IMR-90 (cell line): ENCODE data around the gene DAPK1. TPM values are rescaled to one million over a fixed set of nuclear protein-coding genes. Genes with fewer than 3 reads are reported as not detected.

Experiments
- ATAC-seq: fragments of 200-7000 bp; cut with Tn5 transposase; 2 replicates; pipeline ENCODE4 v1.9.1; 2020; ENCODE audit warnings: low read depth, mild to moderate bottlenecking, moderate library complexity
- BruUV-seq: library from RNA; stranded (reverse); fragments of 400-500 nt; replicated peaks from 2 replicates; lab custom pipeline; 2021; lab: Mats Ljungman, UMichigan
- CTCF ChIA-PET: fragments of 300-600 bp; formaldehyde crosslinking; extraction: SDS; loops from one replicate; lab custom pipeline; 2021; ENCODE audit warnings: antibody characterized with exemption; lab: Yijun Ruan, JAX
- POLR2A ChIA-PET: fragments of 300-600 bp; sonication (Branson Sonifier 250); formaldehyde crosslinking; loops from one replicate; lab custom pipeline; 2022; ENCODE audit warnings: antibody characterized with exemption; ENCODE audit not compliant: unreplicated experiment; lab: Charles Lee
- DNase-seq: peaks from one replicate; pipeline ENCODE4 v3.0.0; 2013
- H2AFZ ChIP-seq: replicated peaks from 2 replicates; pipeline ENCODE3; 2013; ENCODE audit warnings: low read length, mild to moderate bottlenecking; ENCODE audit not compliant: poor library complexity
- H2AK5ac ChIP-seq: 2 replicates; pipeline ENCODE4 v1.6.1; 2013; ENCODE audit warnings: low read depth, low read length, inconsistent platforms
- H2AK9ac ChIP-seq: replicated peaks from 2 replicates; pipeline ENCODE3; 2013; ENCODE audit warnings: mild to moderate bottlenecking, low read depth, low read length, moderate library complexity; ENCODE audit not compliant: poor library complexity
- H2BK120ac ChIP-seq: 2 replicates; pipeline ENCODE4 v1.6.1; 2013; ENCODE audit warnings: low read depth, low read length, inconsistent platforms
- H2BK15ac ChIP-seq: 3 replicates; pipeline ENCODE4 v1.6.1; 2013; ENCODE audit warnings: low read depth, low read length, inconsistent platforms
- H2BK20ac ChIP-seq: 2 replicates; pipeline ENCODE4 v1.6.1; 2013; ENCODE audit warnings: low read depth, mild to moderate bottlenecking, inconsistent platforms, low read length, moderate library complexity
- H2BK5ac ChIP-seq: 2 replicates; pipeline ENCODE4 v1.6.1; 2013; ENCODE audit warnings: mild to moderate bottlenecking, low read depth, low read length, inconsistent platforms; ENCODE audit not compliant: poor library complexity, severe bottlenecking
- H3K14ac ChIP-seq: replicated peaks from 2 replicates; pipeline ENCODE4 v1.6.1; 2013; ENCODE audit warnings: low read depth, low read length, inconsistent platforms
- H3K18ac ChIP-seq: 2 replicates; pipeline ENCODE4 v1.6.1; 2013; ENCODE audit warnings: low read depth, low read length, control low read depth
- H3K23ac ChIP-seq: 2 replicates; pipeline ENCODE4 v1.6.1; 2013; ENCODE audit warnings: low read depth, low read length, inconsistent platforms
- H3K27ac ChIP-seq: 2 replicates; pipeline ENCODE4 v1.5.1; 2013; ENCODE audit warnings: mild to moderate bottlenecking, control low read depth, low read length; ENCODE audit not compliant: insufficient read depth
- H3K27me3 ChIP-seq: 2 replicates; pipeline ENCODE4 v1.6.1; 2013; ENCODE audit warnings: low read length; ENCODE audit not compliant: control insufficient read depth, insufficient read depth
- H3K36me3 ChIP-seq: 2 replicates; pipeline ENCODE4 v1.6.1; 2013; ENCODE audit warnings: low read length, mixed read lengths; ENCODE audit not compliant: control insufficient read depth, insufficient read depth
- H3K4ac ChIP-seq: 2 replicates; pipeline ENCODE4 v1.6.1; 2013; ENCODE audit warnings: low read depth, low read length, inconsistent platforms
- H3K4me1 ChIP-seq: 2 replicates; pipeline ENCODE4 v1.6.1; 2013; ENCODE audit warnings: low read length, mixed read lengths; ENCODE audit not compliant: control insufficient read depth, insufficient read depth
- H3K4me2 ChIP-seq: 2 replicates; pipeline ENCODE4 v1.6.1; 2013; ENCODE audit warnings: low read depth, mild to moderate bottlenecking, control low read depth, low read length, moderate library complexity
- H3K4me3 ChIP-seq: 2 replicates; pipeline ENCODE4 v1.5.1; 2013; ENCODE audit warnings: low read depth, mild to moderate bottlenecking, control low read depth, low read length, moderate library complexity; ENCODE audit not compliant: insufficient read depth
- H3K56ac ChIP-seq: 2 replicates; pipeline ENCODE4 v1.6.1; 2013; ENCODE audit warnings: low read length, inconsistent platforms; ENCODE audit not compliant: insufficient read depth; ENCODE audit errors: extremely low read depth
- H3K79me1 ChIP-seq, 2 experiments: 2 replicates each; pipeline ENCODE4 v1.6.1; 2013; ENCODE audit warnings: low read length in 2 of 2, inconsistent platforms in 1 of 2, low read depth in 1 of 2
- H3K9ac ChIP-seq: 2 replicates; pipeline ENCODE4 v1.6.1; 2013; ENCODE audit warnings: low read depth, low read length, control low read depth
- H3K9me1 ChIP-seq: 2 replicates; pipeline ENCODE4 v1.6.1; 2013; ENCODE audit warnings: low read length, inconsistent platforms; ENCODE audit not compliant: insufficient read depth
- H3K9me3 ChIP-seq: 2 replicates; pipeline ENCODE4 v1.6.1; 2013; ENCODE audit warnings: low read length; ENCODE audit not compliant: control insufficient read depth, insufficient read depth
- H4K20me1 ChIP-seq: 2 replicates; pipeline ENCODE4 v1.6.1; 2013; ENCODE audit warnings: low read length, inconsistent platforms; ENCODE audit not compliant: insufficient read depth
- H4K5ac ChIP-seq: 2 replicates; pipeline ENCODE4 v1.6.1; 2013; ENCODE audit warnings: mild to moderate bottlenecking, low read depth, low read length, control low read depth
- H4K8ac ChIP-seq, 2 experiments: 2 replicates each; pipeline ENCODE4 v1.6.1; 2013; ENCODE audit warnings: low read depth in 2 of 2, low read length in 2 of 2, control low read depth in 1 of 2, inconsistent platforms in 1 of 2
- H4K91ac ChIP-seq: 2 replicates; pipeline ENCODE4 v1.6.1; 2013; ENCODE audit warnings: low read depth, low read length, inconsistent platforms; ENCODE audit not compliant: insufficient read depth
- RCOR1 ChIP-seq: IDR thresholded peaks from 2 replicates; pipeline ENCODE4 v1.6.1; 2012; ENCODE audit warnings: mild to moderate bottlenecking, low read length, improper control_type of control experiment; ENCODE audit not compliant: insufficient replicate concordance
- WGBS, 2 experiments: methylation state at CpG; one replicate each; pipeline versions ENCODE4 v1.1.5 to v1.1.7; 2013; ENCODE audit warnings: missing lambda C conversion rate in 2 of 2; ENCODE audit not compliant: insufficient read length in 1 of 2; ENCODE audit errors: extremely low coverage in 2 of 2; 5-methylcytosine and 5-hydroxymethylcytosine counted together
- dilution Hi-C: fragments of 300-500 bp; cut with HindIII; formaldehyde crosslinking; loops from one replicate; pipeline ENCODE4 v1.14.3; 2018; ENCODE audit warnings: low sequenced_read_pairs; ENCODE audit not compliant: unreplicated experiment
- in situ Hi-C: fragments of 300-500 bp; cut with MboI; formaldehyde crosslinking; loops from 3 replicates; pipeline ENCODE4 v1.14.3; 2019; ENCODE audit warnings: low sequenced_read_pairs, inconsistent platforms, mixed read lengths
- intact Hi-C: fragments of 100-400 bp; cut with micrococcal nuclease; formaldehyde crosslinking; loops from 2 replicates; pipeline ENCODE4 v1.10.0; 2022
- polyA plus RNA-seq, 3 experiments: library from polyadenylated mRNA; depleted of rRNA; stranded (reverse); fragments of >200 nt; gene quantifications; 2 replicates each; pipeline ENCODE4 v1.2.3, GENCODE V29; 2012; ENCODE audit warnings: low replicate concordance in 1 of 3
- total RNA-seq: library from RNA; depleted of rRNA; stranded (reverse); fragments of >200 nt; gene quantifications from 2 replicates; pipeline ENCODE4 v1.2.3, GENCODE V29; 2012

Gene DAPK1
- total and polyA plus RNA-seq, 2 of the 4 experiments (the other 2 are of a cell fraction), result under 0.01 to 0.03 TPM

- Histone ChIP-seq H2BK15ac (no peak overlapping the region), H2BK5ac (no peak overlapping the region), H3K4ac (no peak overlapping the region), H3K14ac (no peak overlapping the region), H3K27ac (no peak overlapping the region), H3K79me1 (no peaks in the 10 kb centered on the region), H4K5ac (no peak overlapping the region), H3K9me1 (no peaks in the 10 kb centered on the region), H2BK120ac (no peak overlapping the region), H3K4me1 (no peaks in the 10 kb centered on the region), H2AFZ (no peak overlapping the region), H3K9me3 (peaks cover under 1% of the 10 kb centered on the region; the same call in 1 of the 2 replicates), H2BK20ac (no peak overlapping the region), H2AK9ac (no peak overlapping the region), H3K4me3 (no peak overlapping the region), H3K18ac (no peak overlapping the region), H3K56ac (no peak overlapping the region), H3K27me3 (peaks cover 3% of the 10 kb centered on the region; the same call in 1 of the 2 replicates), H2AK5ac (no peak overlapping the region), H3K36me3 (no peaks in the 10 kb centered on the region), H4K8ac (no peak overlapping the region), H4K91ac (no peak overlapping the region), H4K20me1 (no peaks in the 10 kb centered on the region), H3K9ac (no peak overlapping the region), H3K23ac (no peak overlapping the region), H3K4me2 (no peak overlapping the region)
- no TSS peak for BruUV-seq
- no peak for TF ChIP-seq RCOR1
- WGBS, 2 experiments, result no CpG with 5 or more reads among the region's 7 CpGs
- in situ Hi-C loops, result no loop called here
- dilution Hi-C loops, result no loop called here
- DNase-seq (no peak), ATAC-seq (no peak)
- ChIA-PET POLR2A (no interaction called here), CTCF (no interaction called here)
- intact Hi-C loops, result no loop called here
These were observed 69.9 kb downstream of the DAPK1 start for GRCh38 chr9:87567571-87567970.
